HG02759 (cell line): ENCODE results near the gene DPP4.
"Not testable (repeated sequence)": the region's sequence is repeated elsewhere in the genome, so short reads cannot be mapped to it uniquely, and the experiment has no call there.

Experiments
- ATAC-seq: cut with Tn5 transposase; IDR thresholded peaks from one replicate; pipeline ENCODE4 v1.9.1; 2021; ENCODE audit warnings: mild to moderate bottlenecking, moderate library complexity; ENCODE audit not compliant: unreplicated experiment

The DPP4 gene

DNA sequence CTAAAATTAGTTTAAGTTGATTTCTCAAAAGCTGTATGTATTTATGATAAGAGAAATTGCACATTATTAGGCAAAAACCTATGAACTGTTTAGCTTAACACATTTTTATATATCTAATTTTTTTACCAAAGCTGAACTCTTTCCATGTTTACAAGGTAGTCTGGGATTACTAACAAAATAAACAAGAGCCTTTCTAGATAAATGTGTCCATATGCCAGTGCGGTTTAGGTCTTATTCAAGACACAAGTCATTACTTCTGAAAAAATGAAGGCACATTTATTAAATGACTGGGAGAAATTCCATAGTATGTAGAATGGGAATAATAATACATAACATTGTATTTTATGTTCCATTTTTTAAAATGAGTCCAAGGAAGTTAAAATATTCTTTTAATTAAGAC, 82.0 kb downstream of the DPP4 start:
- no peak for ATAC-seq

DNA sequence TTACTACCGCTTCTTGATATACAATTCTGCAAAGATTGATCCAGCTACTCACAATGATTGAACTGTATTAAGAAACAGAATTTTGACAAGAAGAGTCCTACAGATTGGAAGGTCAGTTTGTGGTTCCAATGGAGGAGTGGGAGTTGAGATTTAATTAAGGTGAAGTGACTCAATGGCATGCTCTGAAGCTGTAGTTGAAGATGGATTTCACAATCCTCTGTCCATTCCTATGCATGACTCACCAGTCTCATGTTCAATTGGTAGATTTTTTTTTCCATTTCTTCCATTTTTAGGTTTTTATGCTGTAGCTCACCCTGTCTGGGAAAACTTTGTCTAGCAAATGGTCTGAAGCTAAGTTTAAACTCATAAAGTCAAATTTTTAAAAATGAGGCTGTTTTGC, 83.3 kb downstream of the DPP4 start:
- no peak for ATAC-seq

- ATAC-seq = no peak
Observed at GRCh38 chr2:161990036-161990435, 84.0 kb downstream of the DPP4 start.

GRCh38 chr2:161988589-161988988, 85.4 kb downstream of the DPP4 start:
- ATAC-seq = no peak

DNA sequence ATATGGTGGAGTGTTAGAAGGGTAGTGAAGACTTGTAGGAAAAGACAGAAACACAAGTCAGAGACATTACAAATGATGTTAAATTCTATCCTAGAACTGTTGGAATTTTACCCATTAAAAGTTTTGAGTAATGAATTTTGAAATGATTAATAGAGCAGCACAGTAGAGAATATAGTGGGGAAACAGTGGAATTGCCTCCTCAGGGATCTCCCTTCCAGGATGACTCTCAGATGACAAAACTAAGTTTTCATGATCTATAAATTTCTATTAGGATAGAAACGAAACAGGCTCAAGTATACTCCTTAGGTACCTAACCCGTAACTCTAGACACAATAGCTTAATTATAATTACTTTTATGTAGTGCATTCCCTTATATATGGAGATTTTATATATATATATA, 86.7 kb downstream of the DPP4 start:
- ATAC-seq = no peak

DNA sequence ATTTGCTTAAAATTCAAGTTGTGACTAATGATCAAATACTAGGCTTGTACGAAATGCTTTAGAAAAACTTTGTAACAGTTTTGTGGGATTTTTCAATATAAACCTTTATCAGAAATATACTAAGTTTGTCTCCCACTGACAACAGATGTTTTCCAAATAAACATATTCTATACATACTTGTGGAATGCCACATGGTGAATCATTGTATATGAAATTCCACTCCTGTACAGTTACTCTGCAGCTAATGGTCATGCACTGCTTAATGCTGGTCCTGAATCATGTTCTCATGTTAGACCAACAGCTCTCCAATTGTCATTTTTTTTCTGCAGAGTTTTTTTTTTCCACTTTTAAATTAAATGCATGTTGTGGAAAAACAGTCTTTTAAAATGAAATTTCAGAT, 90.1 kb downstream of the DPP4 start:
- ATAC-seq = no peak

DNA sequence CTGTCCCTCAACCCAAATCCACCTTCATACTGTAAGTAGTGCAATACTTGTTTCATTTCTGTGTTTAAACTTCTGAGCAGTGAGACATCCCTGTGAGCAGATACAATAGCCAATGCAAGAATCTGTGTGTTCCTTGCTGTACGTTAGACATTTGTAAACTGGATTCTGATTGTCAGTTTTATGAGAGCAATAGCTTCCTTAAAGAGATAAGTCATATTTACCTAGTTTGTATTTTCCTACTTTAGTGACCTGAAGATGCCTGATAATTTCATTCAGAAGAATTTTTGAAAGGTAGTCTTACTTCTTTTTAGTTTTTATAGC, 90.7 kb downstream of the DPP4 start:
- ATAC-seq = no peak

- ATAC-seq = no peak
Observed at GRCh38 chr2:161982548-161983330, 91.3 kb downstream of the DPP4 start.

DNA sequence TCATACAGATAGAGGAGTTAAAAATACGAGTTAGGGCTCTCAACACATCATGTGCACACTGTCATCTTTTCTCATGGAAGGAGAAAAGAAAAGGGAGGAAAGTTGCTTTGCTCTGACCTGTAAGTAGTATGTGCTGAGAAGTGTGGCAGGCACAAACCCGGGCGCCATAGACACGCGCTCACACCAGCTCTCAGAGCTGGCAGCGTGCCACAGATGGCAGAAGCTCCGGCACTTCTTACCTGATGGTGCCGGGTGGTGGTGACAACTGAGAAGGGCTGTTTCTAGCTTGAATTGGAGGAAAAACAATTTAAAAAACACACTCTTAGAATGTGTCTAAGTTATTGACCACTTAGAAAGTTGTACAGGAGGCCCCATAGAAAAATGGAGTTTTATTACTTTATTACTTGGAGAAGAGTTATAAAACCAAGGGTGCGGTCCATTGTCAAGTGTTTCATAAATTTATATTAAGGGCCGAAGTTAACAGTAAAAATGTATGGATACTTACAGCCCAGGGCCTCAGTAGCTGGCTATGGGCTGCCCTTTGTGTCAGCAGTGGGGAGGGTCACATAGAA, 92.2 kb downstream of the DPP4 start:
- ATAC-seq = no peak

- no peak for ATAC-seq
Observed at GRCh38 chr2:161980976-161981375, 93.0 kb downstream of the DPP4 start.

DNA sequence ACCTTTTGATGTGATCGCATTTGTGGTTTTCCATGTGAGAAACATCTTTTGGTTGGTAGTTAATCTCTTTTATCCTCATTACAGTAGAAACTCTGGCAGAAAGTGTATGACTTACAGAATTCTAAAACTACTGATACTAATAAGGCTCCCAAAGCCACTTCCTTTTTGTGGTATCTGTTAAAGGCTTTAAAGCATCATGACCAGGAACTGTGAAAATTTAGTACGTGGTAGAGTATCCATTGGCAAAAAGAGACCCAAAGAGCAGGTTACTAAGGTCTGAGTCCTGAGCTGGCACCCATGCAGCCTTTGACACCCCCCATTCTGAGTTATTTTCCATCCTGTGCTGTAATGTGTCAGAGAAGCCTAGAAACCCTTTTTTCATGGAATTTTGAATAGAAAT, 94.5 kb downstream of the DPP4 start:
- ATAC-seq = no peak

DNA sequence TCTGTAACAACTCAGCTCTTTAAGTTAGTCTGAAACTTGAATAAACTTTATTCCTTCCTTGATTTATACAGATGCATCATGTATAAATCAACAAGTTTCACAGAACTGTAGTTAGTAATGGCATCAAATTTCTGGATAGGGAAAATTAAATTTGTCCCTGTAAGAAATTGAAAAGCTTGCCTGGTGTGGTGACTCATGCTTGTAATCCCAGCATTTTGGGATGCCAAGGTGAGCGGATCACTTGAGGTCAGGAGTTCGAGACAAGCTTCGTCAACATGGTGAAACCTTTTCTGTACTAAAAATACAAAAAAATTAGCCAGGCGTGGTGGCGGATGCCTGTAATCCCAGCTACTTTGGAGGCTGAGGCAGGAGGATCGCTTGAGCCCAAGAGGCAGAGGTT, 96.1 kb downstream of the DPP4 start:
- ATAC-seq = not testable (repeated sequence)

DNA sequence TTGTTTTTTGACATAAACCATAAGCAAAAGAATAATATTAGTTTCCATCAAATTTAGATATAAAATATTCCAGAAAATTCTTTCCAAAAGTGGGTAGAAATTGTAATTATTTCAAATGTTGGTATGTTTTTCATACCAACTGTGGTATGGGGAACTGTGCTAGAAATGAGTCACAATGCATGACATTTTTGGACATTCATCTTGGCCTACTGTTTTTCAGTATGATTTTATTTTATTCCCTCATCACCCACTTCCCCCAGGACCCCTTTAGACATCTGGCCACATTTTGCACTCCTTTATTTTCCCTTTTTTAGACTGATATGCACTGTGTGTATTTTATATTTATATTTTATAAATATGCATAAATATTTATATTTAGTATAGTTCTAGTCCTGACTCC, 97.1 kb downstream of the DPP4 start:
- no peak for ATAC-seq

GRCh38 chr2:161976295-161976694, 97.7 kb downstream of the DPP4 start:
- no peak for ATAC-seq

DNA sequence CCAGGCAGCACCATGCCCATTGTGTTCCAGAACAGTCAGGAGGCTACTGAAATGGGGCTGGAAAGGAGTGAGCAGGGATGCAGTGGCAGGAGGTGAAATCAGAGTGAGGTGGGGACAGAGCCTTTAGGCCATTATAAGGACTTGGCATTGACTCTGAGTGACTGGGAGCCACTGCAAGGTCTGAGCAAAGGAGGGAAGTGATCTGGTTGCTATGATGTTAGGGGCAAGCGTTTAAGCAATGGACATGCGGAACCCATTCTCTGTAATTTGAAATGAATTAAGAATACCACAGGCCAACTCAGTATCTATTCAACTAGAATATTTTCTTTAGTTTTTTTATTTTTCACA, 98.2 kb downstream of the DPP4 start:
- ATAC-seq = no peak

DNA sequence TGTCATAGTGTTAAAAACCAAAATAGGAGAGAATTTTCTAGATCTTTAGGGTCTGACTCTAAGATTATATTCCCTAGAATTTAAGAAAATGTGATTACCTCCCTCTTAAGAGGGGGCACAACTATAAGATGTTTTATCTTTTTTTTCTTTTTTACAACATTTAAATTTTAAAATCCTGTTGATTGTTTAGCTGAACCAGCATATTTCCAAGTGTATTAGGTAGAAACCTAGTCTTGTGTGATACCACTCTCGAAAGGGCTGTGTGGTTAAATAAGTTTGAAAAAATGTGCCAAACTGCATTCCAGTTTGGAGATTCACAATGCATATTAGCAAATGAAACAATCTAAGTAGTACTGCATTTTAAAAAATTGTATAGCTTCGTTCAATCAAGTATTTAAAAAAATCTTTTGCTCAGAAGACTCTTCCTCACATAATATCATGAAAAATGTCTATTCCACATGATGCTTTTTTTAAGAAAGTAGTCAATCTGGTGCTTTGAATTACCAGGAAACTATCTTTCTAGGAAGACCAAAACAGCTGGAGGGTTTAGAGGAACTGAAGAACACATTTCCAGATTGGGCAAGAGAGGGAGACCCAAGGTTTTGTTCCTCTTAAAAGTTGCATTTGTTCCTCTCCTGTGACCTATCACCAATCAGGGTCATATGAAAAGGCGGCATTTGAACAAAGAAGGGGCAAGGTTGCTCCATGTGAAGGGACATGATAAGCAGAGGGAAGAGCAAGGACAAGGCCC, 98.8 kb downstream of the DPP4 start:
- no peak for ATAC-seq

DNA sequence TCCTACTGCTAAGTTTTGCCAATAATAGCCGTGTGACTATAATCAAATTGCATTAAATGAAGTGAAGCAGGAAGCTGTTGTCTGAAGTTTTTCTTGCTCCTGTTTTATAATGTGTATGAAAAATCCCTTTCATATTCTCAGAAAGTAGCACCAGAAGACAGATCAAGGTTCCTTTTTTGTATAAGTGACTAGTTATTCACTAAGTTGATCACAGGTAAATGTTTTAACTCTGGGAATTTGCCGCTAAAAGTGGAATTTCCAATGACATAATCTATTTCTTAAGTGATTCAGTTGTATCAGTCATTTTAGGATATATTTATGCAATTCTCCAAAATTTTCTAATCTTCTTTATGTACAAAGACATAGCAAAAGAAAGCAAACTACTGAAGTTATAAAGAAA, 99.6 kb downstream of the DPP4 start:
- no peak for ATAC-seq

DNA sequence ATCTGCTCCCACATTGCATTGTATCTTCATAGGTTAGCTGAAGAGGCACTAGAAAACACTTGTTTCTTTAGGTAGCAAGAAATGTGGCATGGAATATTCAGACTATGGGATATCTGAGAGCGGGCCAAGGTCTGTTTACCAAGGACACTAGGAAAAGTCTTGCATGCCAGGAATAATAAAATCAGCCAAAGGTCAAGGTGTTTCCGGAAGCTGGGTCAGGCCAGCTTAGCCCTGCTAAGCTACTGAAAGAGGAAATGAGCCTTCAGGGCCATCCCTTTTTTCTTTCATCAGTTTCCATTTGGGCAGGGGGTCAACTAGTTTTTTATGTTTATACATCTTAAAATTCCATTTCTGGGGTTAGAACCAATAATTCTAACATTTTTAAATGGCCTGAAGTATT, 101.1 kb downstream of the DPP4 start:
- no peak for ATAC-seq

- no peak for ATAC-seq
Observed at GRCh38 chr2:161972232-161972631, 101.8 kb downstream of the DPP4 start.

DNA sequence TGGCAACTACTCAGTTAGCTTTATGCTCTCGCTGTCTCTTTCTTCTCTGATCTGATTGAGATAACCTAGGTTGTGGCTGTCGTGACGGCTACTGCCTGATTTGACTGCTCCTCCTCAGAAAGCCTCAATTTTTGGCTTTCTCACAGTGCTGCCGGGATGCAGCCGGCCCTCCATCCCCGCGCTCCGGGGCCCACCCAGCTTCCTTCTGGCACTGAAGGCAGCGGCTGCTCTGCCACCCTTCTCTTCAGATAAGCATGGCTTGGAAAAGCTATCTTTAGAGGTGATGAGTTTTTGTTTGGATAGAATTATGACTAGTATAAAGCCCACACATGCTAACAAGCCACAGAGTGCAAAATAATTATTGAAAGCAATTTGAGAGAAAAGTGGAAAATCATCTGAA, 102.5 kb downstream of the DPP4 start:
- no peak for ATAC-seq

- ATAC-seq = no peak
Observed at GRCh38 chr2:161969159-161969558, 104.9 kb downstream of the DPP4 start.

- ATAC-seq = no peak
Observed at GRCh38 chr2:161965994-161966393, 108.0 kb downstream of the DPP4 start.
